ENCODE results near the gene LIMK1. TPM values are rescaled to one million over a fixed set of nuclear protein-coding genes. Genes with fewer than 3 reads are reported as not detected.

LIMK1 gene
- total and polyA plus RNA-seq, 2 of the 13 experiments (the other 11 are each of a cell fraction or from before 2014, with no cell fraction given), result 8.9 to 18.8 TPM

- TF ChIP-seq TEAD3 (CRISPR knock-in tag; optimal IDR thresholded peaks at IDR 0.05; ENCODE audit: borderline replicate concordance), result peak; percentile 37
- no peak for TF ChIP-seq ZNF207 (IDR thresholded peaks at IDR 0.05; ENCODE audit: borderline replicate concordance)
- no peak for TF ChIP-seq SNAPC4 (CRISPR knock-in tag; IDR thresholded peaks at IDR 0.05)
- no peak for TF ChIP-seq ZC3H13 (CRISPR knock-in tag; IDR thresholded peaks at IDR 0.05)
- TF ChIP-seq ZNF432 (CRISPR knock-in tag; IDR thresholded peaks at IDR 0.05; ENCODE audit: borderline replicate concordance), result no peak
- no peak for TF ChIP-seq ZNF382 (CRISPR knock-in tag; IDR thresholded peaks at IDR 0.05; ENCODE audit: borderline replicate concordance)
- no peak for TF ChIP-seq PAXIP1 (CRISPR knock-in tag; conservative IDR thresholded peaks at IDR 0.05)
- no peak for TF ChIP-seq ZIK1 (CRISPR knock-in tag; IDR thresholded peaks at IDR 0.05; ENCODE audit: borderline replicate concordance, low read depth)
- no peak for TF ChIP-seq REL (CRISPR knock-in tag; conservative IDR thresholded peaks at IDR 0.05)
- TF ChIP-seq ARID3A (IDR thresholded peaks at IDR 0.05; ENCODE audit: low read depth, low read length), result no peak
- no peak for TF ChIP-seq TFDP2 (CRISPR knock-in tag; IDR thresholded peaks at IDR 0.05)
- TF ChIP-seq ZNF773 (CRISPR knock-in tag; IDR thresholded peaks at IDR 0.05; ENCODE audit: borderline replicate concordance), result no peak
- no peak for TF ChIP-seq DR1 (CRISPR knock-in tag; IDR thresholded peaks at IDR 0.05)
- no peak for TF ChIP-seq CBX2 (IDR thresholded peaks at IDR 0.05; ENCODE audit: low read depth, low read length)
- TF ChIP-seq CBX2 (CRISPR knock-in tag; IDR thresholded peaks at IDR 0.05; ENCODE audit: low read depth), result no peak
- TF ChIP-seq SMC3 (IDR thresholded peaks at IDR 0.05; ENCODE audit: low read length), result peak; percentile 47
- no peak for TF ChIP-seq GPN1 (CRISPR knock-in tag; IDR thresholded peaks at IDR 0.05; ENCODE audit: borderline replicate concordance)
Observed at GRCh38 chr7:74051629-74052410, 31.8 kb upstream of the LIMK1 start (continued).

Measured in HepG2 (cell line).